Measurements from ENCODE around the gene MYMX. TPM values are rescaled to one million over a fixed set of nuclear protein-coding genes. Genes with fewer than 3 reads are reported as not detected.

MYMX gene
- total and polyA plus RNA-seq, 2 of the 13 experiments (the other 11 are each of a cell fraction or from before 2014, with no cell fraction given) = not detected

- TF ChIP-seq FOXO4 (CRISPR knock-in tag; conservative IDR thresholded peaks at IDR 0.05) = no peak
- no peak for TF ChIP-seq ZNF274 (CRISPR knock-in tag; IDR thresholded peaks at IDR 0.05)
- peak; percentile 73; the same call in 1 of the 2 replicates for TF ChIP-seq RCOR2 (CRISPR knock-in tag; IDR thresholded peaks at IDR 0.05)
- TF ChIP-seq, protein P1, sequence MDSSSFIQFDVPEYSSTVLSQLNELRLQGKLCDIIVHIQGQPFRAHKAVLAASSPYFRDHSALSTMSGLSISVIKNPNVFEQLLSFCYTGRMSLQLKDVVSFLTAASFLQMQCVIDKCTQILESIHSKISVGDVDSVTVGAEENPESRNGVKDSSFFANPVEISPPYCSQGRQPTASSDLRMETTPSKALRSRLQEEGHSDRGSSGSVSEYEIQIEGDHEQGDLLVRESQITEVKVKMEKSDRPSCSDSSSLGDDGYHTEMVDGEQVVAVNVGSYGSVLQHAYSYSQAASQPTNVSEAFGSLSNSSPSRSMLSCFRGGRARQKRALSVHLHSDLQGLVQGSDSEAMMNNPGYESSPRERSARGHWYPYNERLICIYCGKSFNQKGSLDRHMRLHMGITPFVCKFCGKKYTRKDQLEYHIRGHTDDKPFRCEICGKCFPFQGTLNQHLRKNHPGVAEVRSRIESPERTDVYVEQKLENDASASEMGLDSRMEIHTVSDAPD (CRISPR knock-in tag; IDR thresholded peaks at IDR 0.05) = no peak
- TF ChIP-seq ZNF678 (CRISPR knock-in tag; IDR thresholded peaks at IDR 0.05) = no peak
- TF ChIP-seq, protein P2, sequence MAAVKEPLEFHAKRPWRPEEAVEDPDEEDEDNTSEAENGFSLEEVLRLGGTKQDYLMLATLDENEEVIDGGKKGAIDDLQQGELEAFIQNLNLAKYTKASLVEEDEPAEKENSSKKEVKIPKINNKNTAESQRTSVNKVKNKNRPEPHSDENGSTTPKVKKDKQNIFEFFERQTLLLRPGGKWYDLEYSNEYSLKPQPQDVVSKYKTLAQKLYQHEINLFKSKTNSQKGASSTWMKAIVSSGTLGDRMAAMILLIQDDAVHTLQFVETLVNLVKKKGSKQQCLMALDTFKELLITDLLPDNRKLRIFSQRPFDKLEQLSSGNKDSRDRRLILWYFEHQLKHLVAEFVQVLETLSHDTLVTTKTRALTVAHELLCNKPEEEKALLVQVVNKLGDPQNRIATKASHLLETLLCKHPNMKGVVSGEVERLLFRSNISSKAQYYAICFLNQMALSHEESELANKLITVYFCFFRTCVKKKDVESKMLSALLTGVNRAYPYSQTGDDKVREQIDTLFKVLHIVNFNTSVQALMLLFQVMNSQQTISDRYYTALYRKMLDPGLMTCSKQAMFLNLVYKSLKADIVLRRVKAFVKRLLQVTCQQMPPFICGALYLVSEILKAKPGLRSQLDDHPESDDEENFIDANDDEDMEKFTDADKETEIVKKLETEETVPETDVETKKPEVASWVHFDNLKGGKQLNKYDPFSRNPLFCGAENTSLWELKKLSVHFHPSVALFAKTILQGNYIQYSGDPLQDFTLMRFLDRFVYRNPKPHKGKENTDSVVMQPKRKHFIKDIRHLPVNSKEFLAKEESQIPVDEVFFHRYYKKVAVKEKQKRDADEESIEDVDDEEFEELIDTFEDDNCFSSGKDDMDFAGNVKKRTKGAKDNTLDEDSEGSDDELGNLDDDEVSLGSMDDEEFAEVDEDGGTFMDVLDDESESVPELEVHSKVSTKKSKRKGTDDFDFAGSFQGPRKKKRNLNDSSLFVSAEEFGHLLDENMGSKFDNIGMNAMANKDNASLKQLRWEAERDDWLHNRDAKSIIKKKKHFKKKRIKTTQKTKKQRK (IDR thresholded peaks at IDR 0.05; ENCODE audit: low read length) = no peak
- TF ChIP-seq ZNF432 (CRISPR knock-in tag; IDR thresholded peaks at IDR 0.05; ENCODE audit: borderline replicate concordance) = no peak
- TF ChIP-seq, protein P3, sequence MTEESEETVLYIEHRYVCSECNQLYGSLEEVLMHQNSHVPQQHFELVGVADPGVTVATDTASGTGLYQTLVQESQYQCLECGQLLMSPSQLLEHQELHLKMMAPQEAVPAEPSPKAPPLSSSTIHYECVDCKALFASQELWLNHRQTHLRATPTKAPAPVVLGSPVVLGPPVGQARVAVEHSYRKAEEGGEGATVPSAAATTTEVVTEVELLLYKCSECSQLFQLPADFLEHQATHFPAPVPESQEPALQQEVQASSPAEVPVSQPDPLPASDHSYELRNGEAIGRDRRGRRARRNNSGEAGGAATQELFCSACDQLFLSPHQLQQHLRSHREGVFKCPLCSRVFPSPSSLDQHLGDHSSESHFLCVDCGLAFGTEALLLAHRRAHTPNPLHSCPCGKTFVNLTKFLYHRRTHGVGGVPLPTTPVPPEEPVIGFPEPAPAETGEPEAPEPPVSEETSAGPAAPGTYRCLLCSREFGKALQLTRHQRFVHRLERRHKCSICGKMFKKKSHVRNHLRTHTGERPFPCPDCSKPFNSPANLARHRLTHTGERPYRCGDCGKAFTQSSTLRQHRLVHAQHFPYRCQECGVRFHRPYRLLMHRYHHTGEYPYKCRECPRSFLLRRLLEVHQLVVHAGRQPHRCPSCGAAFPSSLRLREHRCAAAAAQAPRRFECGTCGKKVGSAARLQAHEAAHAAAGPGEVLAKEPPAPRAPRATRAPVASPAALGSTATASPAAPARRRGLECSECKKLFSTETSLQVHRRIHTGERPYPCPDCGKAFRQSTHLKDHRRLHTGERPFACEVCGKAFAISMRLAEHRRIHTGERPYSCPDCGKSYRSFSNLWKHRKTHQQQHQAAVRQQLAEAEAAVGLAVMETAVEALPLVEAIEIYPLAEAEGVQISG (CRISPR knock-in tag; IDR thresholded peaks at IDR 0.05) = 0 out of 2 replicates have a peak, but pooled peaks have one; percentile 39
- peak; percentile 59 for TF ChIP-seq TEAD3 (CRISPR knock-in tag; optimal IDR thresholded peaks at IDR 0.05; ENCODE audit: borderline replicate concordance)
- peak; percentile 46; the same call in 1 of the 2 replicates for TF ChIP-seq POGZ (CRISPR knock-in tag; IDR thresholded peaks at IDR 0.05)
- no peak for TF ChIP-seq ETV6 (CRISPR knock-in tag; conservative IDR thresholded peaks at IDR 0.05)
- TF ChIP-seq ZNF101 (CRISPR knock-in tag; IDR thresholded peaks at IDR 0.05; ENCODE audit: borderline replicate concordance, low read depth) = no peak
- no peak for TF ChIP-seq ZNF557 (CRISPR knock-in tag; IDR thresholded peaks at IDR 0.05)
- TF ChIP-seq, protein P4, sequence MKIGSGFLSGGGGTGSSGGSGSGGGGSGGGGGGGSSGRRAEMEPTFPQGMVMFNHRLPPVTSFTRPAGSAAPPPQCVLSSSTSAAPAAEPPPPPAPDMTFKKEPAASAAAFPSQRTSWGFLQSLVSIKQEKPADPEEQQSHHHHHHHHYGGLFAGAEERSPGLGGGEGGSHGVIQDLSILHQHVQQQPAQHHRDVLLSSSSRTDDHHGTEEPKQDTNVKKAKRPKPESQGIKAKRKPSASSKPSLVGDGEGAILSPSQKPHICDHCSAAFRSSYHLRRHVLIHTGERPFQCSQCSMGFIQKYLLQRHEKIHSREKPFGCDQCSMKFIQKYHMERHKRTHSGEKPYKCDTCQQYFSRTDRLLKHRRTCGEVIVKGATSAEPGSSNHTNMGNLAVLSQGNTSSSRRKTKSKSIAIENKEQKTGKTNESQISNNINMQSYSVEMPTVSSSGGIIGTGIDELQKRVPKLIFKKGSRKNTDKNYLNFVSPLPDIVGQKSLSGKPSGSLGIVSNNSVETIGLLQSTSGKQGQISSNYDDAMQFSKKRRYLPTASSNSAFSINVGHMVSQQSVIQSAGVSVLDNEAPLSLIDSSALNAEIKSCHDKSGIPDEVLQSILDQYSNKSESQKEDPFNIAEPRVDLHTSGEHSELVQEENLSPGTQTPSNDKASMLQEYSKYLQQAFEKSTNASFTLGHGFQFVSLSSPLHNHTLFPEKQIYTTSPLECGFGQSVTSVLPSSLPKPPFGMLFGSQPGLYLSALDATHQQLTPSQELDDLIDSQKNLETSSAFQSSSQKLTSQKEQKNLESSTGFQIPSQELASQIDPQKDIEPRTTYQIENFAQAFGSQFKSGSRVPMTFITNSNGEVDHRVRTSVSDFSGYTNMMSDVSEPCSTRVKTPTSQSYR (CRISPR knock-in tag; IDR thresholded peaks at IDR 0.05; ENCODE audit: borderline replicate concordance) = peak; percentile 65; the same call in 1 of the 2 replicates
- no peak for TF ChIP-seq ZNF253 (CRISPR knock-in tag; IDR thresholded peaks at IDR 0.05; ENCODE audit: borderline replicate concordance)
- TF ChIP-seq FOSL1 (CRISPR knock-in tag; IDR thresholded peaks at IDR 0.05; ENCODE audit: borderline replicate concordance) = peak; percentile 82; the same call in 1 of the 2 replicates
- no peak for TF ChIP-seq ZNF768 (CRISPR knock-in tag; IDR thresholded peaks at IDR 0.05)
- no peak for TF ChIP-seq ZBTB8A (CRISPR knock-in tag; IDR thresholded peaks at IDR 0.05; ENCODE audit: borderline replicate concordance, low read depth)
Observed at GRCh38 chr6:44179072-44179536, 37.6 kb upstream of the MYMX start (continued).
